Neural cell (in vitro differentiated cells): Measurements from ENCODE around the gene ZFP36. TPM values are rescaled to one million over a fixed set of nuclear protein-coding genes. Genes with fewer than 3 reads are reported as not detected.

ENCODE experiments used
- H2AFZ ChIP-seq: fragments of 200-600, 300-800 bp; sonication (generic), shearing (Covaris generic); 2 replicates; pipeline ENCODE4 v1.6.0; 2014; ENCODE audit warnings: low read depth, mild to moderate bottlenecking, antibody characterized with exemption, low read length, moderate library complexity
- H3F3A ChIP-seq: fragments of 200-600 bp; shearing (Covaris generic); 2 replicates; pipeline ENCODE4 v1.6.1; 2016; ENCODE audit warnings: mild to moderate bottlenecking, moderate library complexity, mixed read lengths, antibody characterized with exemption, low read length; ENCODE audit not compliant: insufficient read depth, poor library complexity, severe bottlenecking
- H3K27ac ChIP-seq: fragments of 200-600, 300-800 bp; sonication (generic), shearing (Covaris generic); 2 replicates; pipeline ENCODE4 v1.5.1; 2014; ENCODE audit warnings: mild to moderate bottlenecking, low read length, moderate library complexity
- H3K27me3 ChIP-seq: fragments of 300-800, 200-600 bp; sonication (generic), shearing (Covaris generic); 2 replicates; pipeline ENCODE4 v1.6.0; 2014; ENCODE audit warnings: mild to moderate bottlenecking, low read depth, low read length, moderate library complexity; ENCODE audit not compliant: insufficient read depth
- H3K36me3 ChIP-seq: fragments of 300-800, 200-600 bp; sonication (generic), shearing (Covaris generic); 2 replicates; pipeline ENCODE4 v1.5.1; 2014; ENCODE audit warnings: mild to moderate bottlenecking, antibody characterized with exemption, low read length, moderate library complexity; ENCODE audit not compliant: insufficient read depth
- H3K4me2 ChIP-seq: fragments of 300-800, 200-600 bp; sonication (generic), shearing (Covaris generic); 2 replicates; pipeline ENCODE4 v1.6.0; 2014; ENCODE audit warnings: mild to moderate bottlenecking, low read length
- H3K4me3 ChIP-seq: fragments of 300-800, 200-600 bp; sonication (generic), shearing (Covaris generic); 2 replicates; pipeline ENCODE4 v1.5.1; 2014; ENCODE audit warnings: mild to moderate bottlenecking, low read length, moderate library complexity
- H3K79me2 ChIP-seq: fragments of 200-600 bp; shearing (Covaris generic); replicated peaks from 2 replicates; pipeline ENCODE4 v1.6.0; 2014; ENCODE audit warnings: mild to moderate bottlenecking, low read length, moderate library complexity; ENCODE audit not compliant: insufficient read depth
- H3K9ac ChIP-seq: fragments of 300-800, 200-600 bp; sonication (generic), shearing (Covaris generic); 2 replicates; pipeline ENCODE4 v1.6.1; 2016; ENCODE audit warnings: mild to moderate bottlenecking, low read length, mixed read lengths
- H3K9me2 ChIP-seq: fragments of 200-600 bp; shearing (Covaris generic); 2 replicates; pipeline ENCODE4 v1.6.1; 2016; ENCODE audit warnings: mild to moderate bottlenecking, low read length, mixed read lengths; ENCODE audit not compliant: insufficient read depth
- H3K9me3 ChIP-seq: fragments of 200-600, 300-800 bp; sonication (generic), shearing (Covaris generic); 2 replicates; pipeline ENCODE4 v1.6.1; 2016; ENCODE audit warnings: mild to moderate bottlenecking, mixed run types, low read length, moderate library complexity, mixed read lengths
- H4K20me1 ChIP-seq: fragments of 200-600 bp; shearing (Covaris generic); 2 replicates; pipeline ENCODE4 v1.6.1; 2016; ENCODE audit warnings: mild to moderate bottlenecking, mixed run types; ENCODE audit not compliant: insufficient read depth
- CTCF ChIP-seq: fragments of 450-650 bp; IDR thresholded peaks from 2 replicates; pipeline ENCODE4 v1.5.1; 2014; ENCODE audit warnings: antibody characterized with exemption, mild to moderate bottlenecking, moderate library complexity; ENCODE audit not compliant: poor library complexity, severe bottlenecking
- EP300 ChIP-seq: fragments of 450-650 bp; conservative IDR thresholded peaks from 2 replicates; pipeline ENCODE4 v1.6.1; 2014; ENCODE audit warnings: antibody characterized with exemption, mild to moderate bottlenecking, moderate library complexity; ENCODE audit not compliant: poor library complexity, severe bottlenecking
- EZH2 ChIP-seq: fragments of 200-600, 300-800 bp; shearing (Covaris generic), sonication (generic); IDR thresholded peaks from 2 replicates; pipeline ENCODE4 v1.6.1; 2014; ENCODE audit warnings: antibody characterized with exemption, low read length, borderline replicate concordance, mild to moderate bottlenecking; ENCODE audit not compliant: insufficient read depth, poor library complexity, severe bottlenecking
- MXI1 ChIP-seq: fragments of 450-650 bp; conservative IDR thresholded peaks from 2 replicates; pipeline ENCODE4 v1.6.1; 2014; ENCODE audit warnings: antibody characterized with exemption, mild to moderate bottlenecking; ENCODE audit not compliant: poor library complexity, severe bottlenecking
- POLR2AphosphoS5 ChIP-seq: IDR thresholded peaks from 2 replicates; pipeline ENCODE4 v1.6.1; 2012
- RAD21 ChIP-seq: fragments of 450-650 bp; conservative IDR thresholded peaks from 2 replicates; pipeline ENCODE4 v1.6.1; 2014; ENCODE audit warnings: antibody characterized with exemption, mild to moderate bottlenecking, moderate library complexity
- REST ChIP-seq: IDR thresholded peaks from 2 replicates; pipeline ENCODE4 v1.6.1; 2012; ENCODE audit warnings: borderline replicate concordance
- SMC3 ChIP-seq: fragments of 450-650 bp; conservative IDR thresholded peaks from 2 replicates; pipeline ENCODE4 v1.6.1; 2014; ENCODE audit warnings: antibody characterized with exemption, mild to moderate bottlenecking, moderate library complexity; ENCODE audit not compliant: poor library complexity
- TAF1 ChIP-seq: IDR thresholded peaks from 2 replicates; pipeline ENCODE4 v1.6.1; 2012; ENCODE audit warnings: low read depth
- polyA plus RNA-seq: library from polyadenylated mRNA; depleted of rRNA; stranded (reverse); fragments of >200 nt; gene quantifications from 2 replicates; pipeline ENCODE4 v1.2.3, GENCODE V29; 2014

The ZFP36 gene
- polyA plus RNA-seq, 1 donor from 2014 or later = not detected

GRCh38 chr19:39413911-39414608, 7.4 kb downstream of the ZFP36 start:
- Histone ChIP-seq H3K79me2 (peaks cover 27% of the 10 kb centered on the region), H3K36me3 (no peaks in the 10 kb centered on the region), H3K27ac (peak overlapping the region; percentile 99), H3F3A (no peaks in the 10 kb centered on the region), H3K9me3 (no peaks in the 10 kb centered on the region), H3K4me2 (peak overlapping the region; percentile 97), H3K9me2 (no peaks in the 10 kb centered on the region), H3K4me3 (peak overlapping the region; percentile 89), H3K9ac (peak overlapping the region; percentile 100), H2AFZ (peak overlapping the region; percentile 73), H3K27me3 (peaks cover 16% of the 10 kb centered on the region), H4K20me1 (no peaks in the 10 kb centered on the region)
- TF ChIP-seq MXI1 (peak; percentile 27), TAF1 (peak; percentile 30), EP300 (no peak), SMC3 (no peak), CTCF (peak; percentile 33), REST (peak; percentile 60), POLR2AphosphoS5 (peak; percentile 26), RAD21 (no peak), EZH2 (no peak)

GRCh38 chr19:39415111-39416046, 8.7 kb downstream of the ZFP36 start:
- H3K9me3 ChIP-seq = no peaks in the 10 kb centered on the region
- H3K36me3 ChIP-seq = no peaks in the 10 kb centered on the region
- peaks cover 3% of the 10 kb centered on the region for H3K27me3 ChIP-seq
- H3K4me2 ChIP-seq = peak overlapping the region; percentile 97
- no peaks in the 10 kb centered on the region for H3K9me2 ChIP-seq
- H3F3A ChIP-seq = no peaks in the 10 kb centered on the region
- peak overlapping the region; percentile 89 for H3K4me3 ChIP-seq
- no peak overlapping the region for H2AFZ ChIP-seq
- no peak overlapping the region for H3K27ac ChIP-seq
- H4K20me1 ChIP-seq = no peaks in the 10 kb centered on the region
- TF ChIP-seq TAF1 (no peak), RAD21 (no peak), POLR2AphosphoS5 (no peak), CTCF (no peak), EP300 (no peak), SMC3 (no peak), MXI1 (no peak), EZH2 (no peak), REST (no peak)
- H3K9ac ChIP-seq = peak overlapping the region; percentile 100
- peaks cover 27% of the 10 kb centered on the region for H3K79me2 ChIP-seq
